Mesothelial cell of epicardium (in vitro differentiated cells): ENCODE results near the gene FAM43B. TPM values are rescaled to one million over a fixed set of nuclear protein-coding genes. Genes with fewer than 3 reads are reported as not detected.

Experiments
- DNase-seq, 2 experiments: peaks; one replicate each; pipeline ENCODE4 v3.0.0; 2021; ENCODE audit warnings: low spot score in 2 of 2; ENCODE audit not compliant: unreplicated experiment in 2 of 2
- H3K27ac Mint-ChIP-seq: 2 replicates; pipeline ENCODE4 v1.8.0; 2021; ENCODE audit warnings: mixed read lengths
- H3K27me3 Mint-ChIP-seq: 2 replicates; pipeline ENCODE4 v1.8.0; 2021; ENCODE audit warnings: low read depth, mixed read lengths
- H3K36me3 Mint-ChIP-seq: 2 replicates; pipeline ENCODE4 v1.8.0; 2021; ENCODE audit warnings: mixed read lengths
- H3K4me1 Mint-ChIP-seq: 2 replicates; pipeline ENCODE4 v1.8.0; 2021; ENCODE audit warnings: mixed read lengths
- H3K4me3 Mint-ChIP-seq: 2 replicates; pipeline ENCODE4 v1.8.0; 2021; ENCODE audit warnings: mild to moderate bottlenecking, moderate library complexity, mixed read lengths
- H3K9me3 Mint-ChIP-seq: 2 replicates; pipeline ENCODE4 v1.8.0; 2021; ENCODE audit warnings: mixed read lengths
- CTCF ChIP-seq: fragments of 200-600 bp; sonication (generic); IDR thresholded peaks from one replicate; pipeline ENCODE4 v1.5.0; 2021; ENCODE audit warnings: antibody characterized with exemption; ENCODE audit not compliant: unreplicated experiment
- total RNA-seq: library from RNA; stranded (reverse); gene quantifications from 3 replicates; pipeline ENCODE4 v1.2.1, GENCODE V29; 2021

The FAM43B gene
- total RNA-seq, 1 donor from 2014 or later, result 0.74 TPM

- peaks cover 26% of the 10 kb centered on the region for H3K27me3 Mint-ChIP-seq
- no peaks in the 10 kb centered on the region for H3K36me3 Mint-ChIP-seq
- no peak for TF ChIP-seq CTCF
- DNase-seq, result no peak
- H3K4me1 Mint-ChIP-seq, result peaks cover 22% of the 10 kb centered on the region
- H3K9me3 Mint-ChIP-seq, result no peaks in the 10 kb centered on the region
- peak within 1 kb of the TSS; percentile 43 for H3K4me3 Mint-ChIP-seq
- no peak within 1 kb of the TSS for H3K27ac Mint-ChIP-seq
These were observed 36.4 kb downstream of the FAM43B start, which contains the start of gene CDA for GRCh38 chr1:20588634-20589225. TSS of gene CDA (plus strand) at chr1:20589097. CDS start at chr1:20589130, 33 bp downstream.

GRCh38 chr1:20589331-20590278, 37.2 kb downstream of the FAM43B start:
- no peaks in the 10 kb centered on the region for H3K36me3 Mint-ChIP-seq
- H3K27ac Mint-ChIP-seq, result no peak overlapping the region
- H3K9me3 Mint-ChIP-seq, result no peaks in the 10 kb centered on the region
- TF ChIP-seq CTCF, result no peak
- H3K4me1 Mint-ChIP-seq, result peaks cover 22% of the 10 kb centered on the region
- DNase-seq, result peak in 1 of 2 experiments; percentile 45
- H3K4me3 Mint-ChIP-seq, result peak overlapping the region; percentile 43
- peaks cover 23% of the 10 kb centered on the region for H3K27me3 Mint-ChIP-seq

GRCh38 chr1:20590306-20590777, 38.0 kb downstream of the FAM43B start:
- DNase-seq, result no peak
- Mint-ChIP-seq H3K9me3 (no peaks in the 10 kb centered on the region), H3K4me3 (no peak overlapping the region), H3K36me3 (no peaks in the 10 kb centered on the region), H3K4me1 (peaks cover 22% of the 10 kb centered on the region), H3K27me3 (peaks cover 23% of the 10 kb centered on the region), H3K27ac (no peak overlapping the region)
- no peak for TF ChIP-seq CTCF

- H3K27me3 Mint-ChIP-seq, result peaks cover 16% of the 10 kb centered on the region
- no peak overlapping the region for H3K4me3 Mint-ChIP-seq
- no peaks in the 10 kb centered on the region for H3K36me3 Mint-ChIP-seq
- no peak for DNase-seq
- TF ChIP-seq CTCF, result no peak
- peaks cover 19% of the 10 kb centered on the region for H3K4me1 Mint-ChIP-seq
- H3K27ac Mint-ChIP-seq, result no peak overlapping the region
- H3K9me3 Mint-ChIP-seq, result peaks cover 1% of the 10 kb centered on the region
These were observed 41.4 kb downstream of the FAM43B start for GRCh38 chr1:20593756-20594155.

- Mint-ChIP-seq H3K27ac (no peak overlapping the region), H3K4me3 (no peak overlapping the region), H3K4me1 (peaks cover 9% of the 10 kb centered on the region), H3K27me3 (peaks cover 13% of the 10 kb centered on the region), H3K9me3 (peaks cover 4% of the 10 kb centered on the region), H3K36me3 (no peaks in the 10 kb centered on the region)
- DNase-seq, result no peak
- TF ChIP-seq CTCF, result no peak
These were observed 42.4 kb downstream of the FAM43B start for GRCh38 chr1:20594746-20595145.
